Astrocyte (in vitro differentiated cells and primary cell): ENCODE data around the gene GRID2. TPM values are rescaled to one million over a fixed set of nuclear protein-coding genes. Genes with fewer than 3 reads are reported as not detected.

Experiments used
- DNase-seq: peaks from one replicate; pipeline ENCODE4 v3.0.0-alpha.2; 2010; ENCODE audit warnings: low read depth
- FAIRE-seq: peaks from 2 replicates; lab custom pipeline; 2011; peaks lifted over from hg19 to GRCh38; lab: Jason Lieb, UNC
- H2AFZ ChIP-seq: 2 replicates; pipeline ENCODE4 v1.6.0; 2012; ENCODE audit warnings: low read depth, low read length, inconsistent platforms
- H3K27ac ChIP-seq: 2 replicates; pipeline ENCODE4 v1.5.1; 2011; ENCODE audit warnings: low read depth, low read length, inconsistent platforms
- H3K27me3 ChIP-seq: 2 replicates; pipeline ENCODE4 v1.6.0; 2011; ENCODE audit warnings: low read length, inconsistent platforms; ENCODE audit not compliant: insufficient read depth
- H3K36me3 ChIP-seq: 2 replicates; pipeline ENCODE4 v1.5.1; 2011; ENCODE audit warnings: low read length, inconsistent platforms; ENCODE audit not compliant: insufficient read depth
- H3K4me1 ChIP-seq: 2 replicates; pipeline ENCODE4 v1.5.1; 2011; ENCODE audit warnings: low read length, inconsistent platforms; ENCODE audit not compliant: insufficient read depth
- H3K4me2 ChIP-seq: 2 replicates; pipeline ENCODE4 v1.6.0; 2012; ENCODE audit warnings: low read length, inconsistent platforms
- H3K4me3 ChIP-seq: 2 replicates; pipeline ENCODE4 v1.5.1; 2011; ENCODE audit warnings: low read depth, mild to moderate bottlenecking, low read length, inconsistent platforms; ENCODE audit not compliant: insufficient read depth
- H3K79me2 ChIP-seq: 2 replicates; pipeline ENCODE4 v1.6.0; 2012; ENCODE audit warnings: mild to moderate bottlenecking, low read length, inconsistent platforms; ENCODE audit not compliant: insufficient read depth
- H3K9ac ChIP-seq: 2 replicates; pipeline ENCODE4 v1.6.0; 2012; ENCODE audit warnings: mild to moderate bottlenecking, low read length, inconsistent platforms
- H3K9me3 ChIP-seq: 2 replicates; pipeline ENCODE4 v1.5.1; 2012; ENCODE audit warnings: low read depth, mild to moderate bottlenecking, low read length, inconsistent platforms; ENCODE audit not compliant: insufficient read depth
- H4K20me1 ChIP-seq: 2 replicates; pipeline ENCODE4 v1.6.0; 2012; ENCODE audit warnings: low read length, inconsistent platforms; ENCODE audit not compliant: insufficient read depth
- H3K27ac Mint-ChIP-seq: one replicate; pipeline ENCODE4 v1.8.0; 2021; ENCODE audit warnings: mild to moderate bottlenecking, mixed read lengths; ENCODE audit not compliant: unreplicated experiment
- H3K27me3 Mint-ChIP-seq: one replicate; pipeline ENCODE4 v1.8.0; 2021; ENCODE audit warnings: low read depth, mixed read lengths; ENCODE audit not compliant: unreplicated experiment
- H3K36me3 Mint-ChIP-seq: one replicate; pipeline ENCODE4 v1.8.0; 2021; ENCODE audit warnings: low read depth, mixed read lengths; ENCODE audit not compliant: unreplicated experiment
- H3K4me1 Mint-ChIP-seq: one replicate; pipeline ENCODE4 v1.8.0; 2021; ENCODE audit warnings: low read depth, mixed read lengths; ENCODE audit not compliant: unreplicated experiment
- H3K4me3 Mint-ChIP-seq: one replicate; pipeline ENCODE4 v1.8.0; 2021; ENCODE audit warnings: mild to moderate bottlenecking, moderate library complexity, mixed read lengths; ENCODE audit not compliant: unreplicated experiment
- H3K9me3 Mint-ChIP-seq: one replicate; pipeline ENCODE4 v1.8.0; 2021; ENCODE audit warnings: mild to moderate bottlenecking, mixed read lengths; ENCODE audit not compliant: unreplicated experiment
- EZH2 ChIP-seq: IDR thresholded peaks from 2 replicates; pipeline ENCODE4 v1.6.1; 2012; ENCODE audit warnings: mild to moderate bottlenecking, low read length, inconsistent platforms; ENCODE audit not compliant: insufficient read depth
- total RNA-seq: library from RNA; stranded (reverse); gene quantifications from 2 replicates; pipeline ENCODE4 v1.2.1, GENCODE V29; 2021
- TF ChIP-seq, protein P1 (sequence below): IDR thresholded peaks from 2 replicates; pipeline ENCODE4 v1.5.1; 2011; ENCODE audit warnings: low read depth, mild to moderate bottlenecking, inconsistent platforms, low read length, moderate library complexity; ENCODE audit not compliant: insufficient read depth

GRID2 gene
- total RNA-seq, 1 donor from 2014 or later = 0.14 TPM

DNA sequence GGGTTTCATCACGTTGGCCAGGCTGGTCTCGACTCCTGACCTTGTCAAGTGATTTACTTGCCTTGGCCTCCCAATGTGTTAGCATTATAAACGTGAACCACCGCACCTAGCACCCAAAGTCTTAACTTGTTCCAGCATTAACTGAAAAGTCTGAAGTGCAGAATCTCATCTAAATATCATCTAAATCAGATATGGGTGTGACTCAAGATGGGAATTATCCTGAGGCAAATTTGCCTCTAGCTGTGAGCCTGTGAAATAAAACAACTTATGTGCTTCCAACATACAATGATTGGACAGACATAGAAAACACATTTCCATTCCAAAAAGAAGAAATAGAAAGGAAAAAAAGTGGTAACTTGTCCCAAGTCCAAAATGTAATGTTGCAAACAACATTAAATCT is 883.7 kb downstream of the GRID2 start:
- no peaks in the 10 kb centered on the region for H3K79me2 ChIP-seq
- no peak overlapping the region for H3K9ac ChIP-seq
- no peaks in the 10 kb centered on the region for H3K27me3 ChIP-seq
- Mint-ChIP-seq H3K36me3 (no peaks in the 10 kb centered on the region), H3K27ac (no peak overlapping the region), H3K4me1 (no peaks in the 10 kb centered on the region), H3K4me3 (no peak overlapping the region), H3K9me3 (no peaks in the 10 kb centered on the region), H3K27me3 (no peaks in the 10 kb centered on the region)
- DNase-seq = no peak
- H3K4me3 ChIP-seq = no peak overlapping the region
- no peak overlapping the region for H3K4me2 ChIP-seq
- H2AFZ ChIP-seq = no peak overlapping the region
- FAIRE-seq = no peak
- H3K27ac ChIP-seq = no peak overlapping the region
- H4K20me1 ChIP-seq = no peaks in the 10 kb centered on the region
- TF ChIP-seq, protein P1, sequence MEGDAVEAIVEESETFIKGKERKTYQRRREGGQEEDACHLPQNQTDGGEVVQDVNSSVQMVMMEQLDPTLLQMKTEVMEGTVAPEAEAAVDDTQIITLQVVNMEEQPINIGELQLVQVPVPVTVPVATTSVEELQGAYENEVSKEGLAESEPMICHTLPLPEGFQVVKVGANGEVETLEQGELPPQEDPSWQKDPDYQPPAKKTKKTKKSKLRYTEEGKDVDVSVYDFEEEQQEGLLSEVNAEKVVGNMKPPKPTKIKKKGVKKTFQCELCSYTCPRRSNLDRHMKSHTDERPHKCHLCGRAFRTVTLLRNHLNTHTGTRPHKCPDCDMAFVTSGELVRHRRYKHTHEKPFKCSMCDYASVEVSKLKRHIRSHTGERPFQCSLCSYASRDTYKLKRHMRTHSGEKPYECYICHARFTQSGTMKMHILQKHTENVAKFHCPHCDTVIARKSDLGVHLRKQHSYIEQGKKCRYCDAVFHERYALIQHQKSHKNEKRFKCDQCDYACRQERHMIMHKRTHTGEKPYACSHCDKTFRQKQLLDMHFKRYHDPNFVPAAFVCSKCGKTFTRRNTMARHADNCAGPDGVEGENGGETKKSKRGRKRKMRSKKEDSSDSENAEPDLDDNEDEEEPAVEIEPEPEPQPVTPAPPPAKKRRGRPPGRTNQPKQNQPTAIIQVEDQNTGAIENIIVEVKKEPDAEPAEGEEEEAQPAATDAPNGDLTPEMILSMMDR = no peak
- no peak for TF ChIP-seq EZH2
- H3K9me3 ChIP-seq = no peaks in the 10 kb centered on the region
- no peaks in the 10 kb centered on the region for H3K4me1 ChIP-seq
- H3K36me3 ChIP-seq = no peaks in the 10 kb centered on the region

DNA sequence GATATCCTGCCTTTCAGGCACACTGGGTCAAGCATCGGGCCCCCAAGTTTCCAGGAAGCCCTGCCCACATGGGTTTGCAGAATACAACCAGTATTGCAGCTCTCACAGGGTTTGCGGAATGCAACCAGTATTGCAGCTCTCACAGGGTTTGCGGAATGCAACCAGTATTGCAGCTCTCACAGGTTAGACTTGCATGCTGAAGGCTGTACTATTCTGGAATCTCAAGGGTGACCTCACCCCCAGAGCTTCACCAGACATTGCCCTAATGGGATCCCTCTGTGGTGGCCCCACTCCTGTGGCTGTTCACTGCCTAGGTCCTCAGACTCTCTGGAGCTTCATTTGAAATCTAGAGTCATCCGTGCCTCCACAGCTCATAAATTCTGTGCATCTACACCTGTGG is 884.1 kb downstream of the GRID2 start:
- no peaks in the 10 kb centered on the region for H3K36me3 ChIP-seq
- H3K9me3 ChIP-seq = no peaks in the 10 kb centered on the region
- H3K27me3 Mint-ChIP-seq = no peaks in the 10 kb centered on the region
- FAIRE-seq (no peak), DNase-seq (no peak)
- H3K4me3 Mint-ChIP-seq = no peak overlapping the region
- no peaks in the 10 kb centered on the region for H3K9me3 Mint-ChIP-seq
- no peaks in the 10 kb centered on the region for H3K36me3 Mint-ChIP-seq
- H3K9ac ChIP-seq = no peak overlapping the region
- H3K27me3 ChIP-seq = no peaks in the 10 kb centered on the region
- H3K27ac Mint-ChIP-seq = no peak overlapping the region
- no peaks in the 10 kb centered on the region for H4K20me1 ChIP-seq
- H3K4me1 Mint-ChIP-seq = no peaks in the 10 kb centered on the region
- H3K27ac ChIP-seq = no peak overlapping the region
- no peaks in the 10 kb centered on the region for H3K4me1 ChIP-seq
- H3K79me2 ChIP-seq = no peaks in the 10 kb centered on the region
- no peak for TF ChIP-seq EZH2
- TF ChIP-seq, protein P1 = no peak
- no peak overlapping the region for H3K4me3 ChIP-seq
- H3K4me2 ChIP-seq = no peak overlapping the region
- H2AFZ ChIP-seq = no peak overlapping the region

DNA sequence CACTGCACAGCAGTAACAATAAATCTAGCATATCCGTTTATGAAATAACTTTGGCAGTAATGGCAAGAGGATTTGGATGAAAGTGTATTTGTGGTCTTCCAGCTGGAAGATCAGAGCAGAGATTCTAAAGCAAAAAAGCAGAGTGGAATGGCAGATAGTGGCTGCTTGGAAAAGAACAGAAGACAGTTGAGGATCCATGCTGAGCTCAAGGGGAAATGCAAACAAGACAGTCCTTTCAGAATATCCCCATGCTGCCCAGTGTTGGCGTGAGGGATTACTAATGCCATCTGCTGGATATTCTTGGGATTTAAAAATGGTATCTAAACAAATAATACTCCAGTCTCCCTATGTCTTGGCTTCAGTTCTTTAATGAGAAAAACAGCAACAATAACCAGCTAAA is 895.7 kb downstream of the GRID2 start:
- Histone ChIP-seq H3K9ac (no peak overlapping the region), H3K27me3 (no peaks in the 10 kb centered on the region), H3K4me2 (no peak overlapping the region), H3K4me3 (no peak overlapping the region), H3K36me3 (no peaks in the 10 kb centered on the region), H3K9me3 (no peaks in the 10 kb centered on the region), H2AFZ (no peak overlapping the region), H3K79me2 (no peaks in the 10 kb centered on the region), H3K27ac (no peak overlapping the region), H4K20me1 (no peaks in the 10 kb centered on the region), H3K4me1 (no peaks in the 10 kb centered on the region)
- H3K4me3 Mint-ChIP-seq = no peak overlapping the region
- TF ChIP-seq, protein P1 = peak; percentile 43
- TF ChIP-seq EZH2 = no peak
- H3K27me3 Mint-ChIP-seq = no peaks in the 10 kb centered on the region
- H3K4me1 Mint-ChIP-seq = no peaks in the 10 kb centered on the region
- no peak overlapping the region for H3K27ac Mint-ChIP-seq
- no peaks in the 10 kb centered on the region for H3K36me3 Mint-ChIP-seq
- FAIRE-seq (no peak), DNase-seq (peak; percentile 8)
- H3K9me3 Mint-ChIP-seq = no peaks in the 10 kb centered on the region
